K562 (cell line): Measurements from ENCODE around the gene CSN3. TPM values are rescaled to one million over a fixed set of nuclear protein-coding genes. Genes with fewer than 3 reads are reported as not detected.

Source experiments
- ATAC-seq: fragments of 200-7000 bp; cut with Tn5 transposase; 3 replicates; pipeline ENCODE4 v1.9.1; 2020; ENCODE audit warnings: moderate library complexity
- BruUV-seq: library from RNA; stranded (reverse); fragments of 400-500 nt; replicated peaks from 2 replicates; lab custom pipeline; 2021; lab: Mats Ljungman, UMichigan
- CTCF ChIA-PET: fragments of 300-600 bp; formaldehyde crosslinking; extraction: SDS; loops from one replicate; lab custom pipeline; 2021; ENCODE audit warnings: low intra/inter-chr PET ratio; lab: Yijun Ruan, JAX
- POLR2A ChIA-PET: fragments of 300-600, 350-650 bp; sonication (Branson Sonifier 250); formaldehyde crosslinking; extraction: SDS; loops from one replicate; lab custom pipeline; 2021; ENCODE audit warnings: antibody characterized with exemption, inconsistent platforms; lab: Yijun Ruan, JAX
- DNase-seq, 4 experiments: peaks; one replicate each; pipeline versions ENCODE4 v3.0.0 to v3.0.0-alpha.2; 2011 to 2018; ENCODE audit warnings: low spot score in 3 of 4, mixed read lengths in 3 of 4; ENCODE audit errors: extremely low read depth in 1 of 4
- FAIRE-seq: peaks from 2 replicates; lab custom pipeline; 2011; peaks lifted over from hg19 to GRCh38; lab: Jason Lieb, UNC
- H2AFZ ChIP-seq: 2 replicates; pipeline ENCODE4 v1.6.0; 2011; ENCODE audit warnings: low read depth, low read length, control low read depth, inconsistent platforms
- H3K27ac ChIP-seq: fragments of 200-600 bp; 3 replicates; pipeline ENCODE4 v1.8.0; 2011; ENCODE audit warnings: low read depth, mild to moderate bottlenecking, control low read depth, inconsistent platforms, low read length, moderate library complexity, mixed read lengths; ENCODE audit errors: extremely low read depth
- H3K27me3 ChIP-seq, 2 experiments: fragments of 300-600 bp in 1 of 2; 2 replicates in 1 of 2; 3 replicates in 1 of 2; pipeline versions ENCODE4 v1.6.0 to v1.8.0; 2011; ENCODE audit warnings: inconsistent platforms in 2 of 2, low read length in 2 of 2, mild to moderate bottlenecking in 1 of 2, mixed read lengths in 1 of 2, moderate library complexity in 1 of 2; ENCODE audit not compliant: control insufficient read depth in 2 of 2, insufficient read depth in 2 of 2
- H3K36me3 ChIP-seq: fragments of 300-600 bp; 3 replicates; pipeline ENCODE4 v1.8.0; 2011; ENCODE audit warnings: mild to moderate bottlenecking, low read length, inconsistent platforms; ENCODE audit not compliant: control insufficient read depth, insufficient read depth
- H3K4me1 ChIP-seq, 2 experiments: fragments of 200-600 bp in 1 of 2; replicated peaks in 1 of 2; 2 replicates in 1 of 2; 3 replicates in 1 of 2; pipeline versions ENCODE4 v1.5.1 to v1.8.0; 2011; ENCODE audit warnings: inconsistent platforms in 2 of 2, low read length in 2 of 2, mild to moderate bottlenecking in 1 of 2, mixed read lengths in 1 of 2, moderate library complexity in 1 of 2; ENCODE audit not compliant: control insufficient read depth in 2 of 2, insufficient read depth in 2 of 2
- H3K4me2 ChIP-seq: 2 replicates; pipeline ENCODE4 v1.6.1; 2011; ENCODE audit warnings: low read length, control low read depth, inconsistent platforms, mixed read lengths; ENCODE audit not compliant: insufficient read depth
- H3K4me3 ChIP-seq: fragments of 200-600 bp; sonication (generic), shearing (Covaris generic); 2 replicates; pipeline ENCODE4 v1.5.1; 2016; ENCODE audit warnings: control low read depth, inconsistent platforms
- H3K79me2 ChIP-seq: fragments of 200-600 bp; 3 replicates; pipeline ENCODE4 v1.8.0; 2011; ENCODE audit warnings: low read length, inconsistent platforms; ENCODE audit not compliant: control insufficient read depth, insufficient read depth
- H3K9ac ChIP-seq, 2 experiments: 2 replicates each; pipeline versions ENCODE4 v1.6.0 to v1.6.1; 2011; ENCODE audit warnings: low read depth in 2 of 2, low read length in 2 of 2, control low read depth in 1 of 2, inconsistent platforms in 1 of 2, mild to moderate bottlenecking in 1 of 2, mixed read lengths in 1 of 2; ENCODE audit not compliant: insufficient read depth in 1 of 2
- H3K9me1 ChIP-seq: one replicate; pipeline ENCODE4 v1.6.0; 2011; ENCODE audit warnings: inconsistent platforms, mild to moderate bottlenecking, low read length, moderate library complexity; ENCODE audit not compliant: control insufficient read depth, insufficient read depth
- H3K9me3 ChIP-seq: replicated peaks from 2 replicates; pipeline ENCODE4 v1.5.1; 2011; ENCODE audit warnings: low read depth, low read length, inconsistent platforms; ENCODE audit not compliant: control insufficient read depth, insufficient read depth
- H4K20me1 ChIP-seq: replicated peaks from 2 replicates; pipeline ENCODE4 v1.6.1; 2011; ENCODE audit warnings: low read length, inconsistent platforms, mixed read lengths; ENCODE audit not compliant: control insufficient read depth, insufficient read depth
- CREB3L1 ChIP-seq: fragments of 450-650 bp; IDR thresholded peaks from 2 replicates; pipeline ENCODE4 v1.6.1; 2014; ENCODE audit warnings: low read depth, mild to moderate bottlenecking, moderate library complexity, borderline replicate concordance
- FOXA1 ChIP-seq: fragments of 450-650 bp; IDR thresholded peaks from 2 replicates; pipeline ENCODE4 v1.6.1; 2016; ENCODE audit warnings: mild to moderate bottlenecking, borderline replicate concordance
- GTF2F1 ChIP-seq: IDR thresholded peaks from 2 replicates; pipeline ENCODE4 v1.6.1; 2011; ENCODE audit warnings: low read depth, low read length, improper control_type of control experiment
- HNRNPH1 ChIP-seq: fragments of 200-400 bp; formaldehyde crosslinking; optimal IDR thresholded peaks from 2 replicates; pipeline ENCODE3; 2017; ENCODE audit warnings: low read depth, mild to moderate bottlenecking, low read length, moderate library complexity
- JUND ChIP-seq, 2 experiments: IDR thresholded peaks; 2 replicates in 1 of 2; 3 replicates in 1 of 2; pipeline ENCODE4 v1.6.1; 2011; ENCODE audit warnings: borderline replicate concordance in 2 of 2, low read depth in 2 of 2, low read length in 2 of 2, improper control_type of control experiment in 1 of 2, missing biosample characterization in 1 of 2, missing genetic modification characterization in 1 of 2, missing genetic modification reagents in 1 of 2
- MCM5 ChIP-seq: fragments of 450-650 bp; IDR thresholded peaks from 2 replicates; pipeline ENCODE4 v1.6.1; 2016; ENCODE audit warnings: low read depth
- MCM7 ChIP-seq, 2 experiments: fragments of 450-650 bp; IDR thresholded peaks; 2 replicates each; pipeline ENCODE4 v1.6.1; 2016 to 2018
- NR1H2 ChIP-seq: sonication (generic); formaldehyde crosslinking; IDR thresholded peaks from 2 replicates; pipeline ENCODE4 v1.4.0; 2020; ENCODE audit warnings: mild to moderate bottlenecking, missing genetic modification reagents
- SMC3 ChIP-seq: conservative IDR thresholded peaks from 2 replicates; pipeline ENCODE4 v1.6.1; 2011; ENCODE audit warnings: low read depth, low read length, improper control_type of control experiment; ENCODE audit not compliant: insufficient read depth
- SNRNP70 ChIP-seq: fragments of 200-400 bp; formaldehyde crosslinking; optimal IDR thresholded peaks from 2 replicates; pipeline ENCODE3; 2017; ENCODE audit warnings: low read depth, low read length
- TCF3 ChIP-seq: sonication (generic); formaldehyde crosslinking; IDR thresholded peaks from 2 replicates; pipeline ENCODE4 v1.4.0; 2020; ENCODE audit warnings: mild to moderate bottlenecking, missing genetic modification reagents
- XRCC5 ChIP-seq: fragments of 200-400 bp; formaldehyde crosslinking; IDR thresholded peaks from 2 replicates; pipeline ENCODE4 v1.6.1; 2017; ENCODE audit warnings: low read depth, mild to moderate bottlenecking, low read length
- ZBTB7A ChIP-seq: IDR thresholded peaks from 2 replicates; pipeline ENCODE4 v1.6.1; 2011; ENCODE audit warnings: low read depth, mild to moderate bottlenecking, low read length, moderate library complexity, borderline replicate concordance; ENCODE audit not compliant: control insufficient read depth
- ZC3H11A ChIP-seq: IDR thresholded peaks from 2 replicates; pipeline ENCODE4 v1.6.1; 2012; ENCODE audit warnings: low read depth, low read length, improper control_type of control experiment
- ZNF280A ChIP-seq: fragments of 450-650 bp; IDR thresholded peaks from 2 replicates; pipeline ENCODE4 v1.6.1; 2018; ENCODE audit warnings: mild to moderate bottlenecking, low read depth; ENCODE audit not compliant: partially characterized antibody
- WGBS: fragments of 100-300 bp; shearing (Covaris generic); methylation state at CpG from one replicate; pipeline ENCODE4 v1.1.6; 2016; ENCODE audit warnings: low coverage, mixed read lengths; ENCODE audit not compliant: insufficient coverage; ENCODE audit errors: missing lambda C conversion rate; 5-methylcytosine and 5-hydroxymethylcytosine counted together
- in situ Hi-C: fragments of 300-500 bp; cut with MboI; formaldehyde crosslinking; loops from 4 replicates; pipeline ENCODE4 v1.15.0; 2018; ENCODE audit warnings: inconsistent platforms, mixed read lengths
- intact Hi-C: fragments of 100-400 bp; cut with micrococcal nuclease; formaldehyde crosslinking; loops from 2 replicates; pipeline ENCODE4 v1.14.2; 2022
- polyA plus RNA-seq, 8 experiments: library from polyadenylated mRNA; depleted of rRNA in 4 of 8; stranded (reverse) in 5 of 8; unstranded in 3 of 8; fragments of >200 nt; fragmentation: Nextera tagmentation in 2 of 8; fragmentation: Illumina TruSeq in 1 of 8; extraction: Ambion mirVana in 2 of 8; extraction: Trizol in 1 of 8; gene quantifications; 2 replicates each; pipeline versions ENCODE4 v1.2.1 to v1.2.3, GENCODE V29; 2011 to 2014; ENCODE audit warnings: inconsistent platforms in 1 of 8, missing spikeins in 1 of 8
- total RNA-seq, 7 experiments: library from RNA; depleted of rRNA in 6 of 7; stranded (reverse); fragments of >200 nt in 6 of 7; fragmentation: Illumina TruSeq in 2 of 7; extraction: Trizol in 2 of 7; gene quantifications; 2 replicates each; pipeline versions ENCODE4 v1.2.1 to v1.2.3, GENCODE V29; 2011 to 2021; ENCODE audit warnings: low replicate concordance in 1 of 7

Gene CSN3
- total and polyA plus RNA-seq, 9 of the 15 experiments (the other 6 are each of a cell fraction or from before 2014, with no cell fraction given), result not detected

- TF ChIP-seq MCM5 (no peak), JUND (IDR thresholded peaks at IDR 0.05; ENCODE audit: borderline replicate concordance, low read depth, low read length) (no peak), JUND (tag; IDR thresholded peaks at IDR 0.05; ENCODE audit: borderline replicate concordance, low read depth, low read length) (no peak), ZC3H11A (no peak), HNRNPH1 (no peak), ZBTB7A (no peak), ZNF280A (no peak)
These were observed 9.5 kb downstream of the CSN3 start (continued) for GRCh38 chr4:70251945-70252277.

GRCh38 chr4:70269674-70270073, 27.3 kb downstream of the CSN3 start:
- no peaks in the 10 kb centered on the region for H3K9me1 ChIP-seq
- no peak overlapping the region for H3K27ac ChIP-seq
- 0% methylated on average over 1 of the region's 1 CpG for WGBS
- H3K27me3 ChIP-seq, result no peaks in the 10 kb centered on the region
- FAIRE-seq (no peak), ATAC-seq (no peak), DNase-seq (no peak)
- no peak overlapping the region for H3K4me3 ChIP-seq
- intact Hi-C loops (no loop called here), in situ Hi-C loops (no loop called here)
- no peaks in the 10 kb centered on the region for H3K36me3 ChIP-seq
- no peaks in the 10 kb centered on the region for H3K79me2 ChIP-seq
- no peaks in the 10 kb centered on the region for H3K4me1 ChIP-seq
- POLR2A ChIA-PET, result no interaction called here
- H2AFZ ChIP-seq, result no peak overlapping the region
- no peak overlapping the region for H3K4me2 ChIP-seq
- no peak overlapping the region for H3K9ac ChIP-seq
- CTCF ChIA-PET, result no interaction called here
- H3K9me3 ChIP-seq, result no peaks in the 10 kb centered on the region
- no TSS peak for BruUV-seq
- no peaks in the 10 kb centered on the region for H4K20me1 ChIP-seq
- TF ChIP-seq FOXA1, result no peak
- TF ChIP-seq GTF2F1, result no peak
- no peak for TF ChIP-seq XRCC5
- no peak for TF ChIP-seq MCM7 (IDR thresholded peaks at IDR 0.05)
- TF ChIP-seq NR1H2 (CRISPR knock-in tag), result no peak
- no peak for TF ChIP-seq SNRNP70
- no peak for TF ChIP-seq SMC3
- TF ChIP-seq CREB3L1, result no peak
- TF ChIP-seq TCF3, result no peak
